SK-N-SH (cell line): ENCODE measurements around the gene SMAD4. TPM values are rescaled to one million over a fixed set of nuclear protein-coding genes. Genes with fewer than 3 reads are reported as not detected.
A peak's percentile ranks its signal among the peaks of the same experiment; 100 is the strongest.

ENCODE experiments used
- CTCF ChIA-PET: fragments of 300-600, 350-600 bp; formaldehyde crosslinking; extraction: SDS; loops from one replicate; lab custom pipeline; 2021; lab: Yijun Ruan, JAX
- POLR2A ChIA-PET: fragments of 350-600 bp; sonication (Branson Sonifier 250); formaldehyde crosslinking; extraction: SDS; loops from one replicate; lab custom pipeline; 2020; ENCODE audit warnings: antibody characterized with exemption, inconsistent platforms; lab: Yijun Ruan, JAX
- DNase-seq: peaks from one replicate; pipeline ENCODE4 v3.0.0; 2012
- H2AFZ ChIP-seq: fragments of 200-600 bp; sonication (generic); 2 replicates; pipeline ENCODE4 v1.8.1; 2016; ENCODE audit warnings: antibody characterized with exemption, mild to moderate bottlenecking, low read depth
- H3F3A ChIP-seq: fragments of 200-600 bp; sonication (generic); replicated peaks from 2 replicates; pipeline ENCODE3; 2016; ENCODE audit warnings: antibody characterized with exemption, mild to moderate bottlenecking; ENCODE audit not compliant: insufficient read depth
- H3K27ac ChIP-seq, 2 experiments: fragments of 200-500 bp in 1 of 2; fragments of 200-600 bp in 1 of 2; sonication (Bioruptor generic) in 1 of 2; sonication (generic), shearing (Covaris generic) in 1 of 2; 2 replicates each; pipeline versions ENCODE4 v1.5.1 to v1.6.1; 2014 to 2016; ENCODE audit warnings: low read depth in 2 of 2, inconsistent platforms in 1 of 2, low read length in 1 of 2, mild to moderate bottlenecking in 1 of 2, mixed read lengths in 1 of 2
- H3K27me3 ChIP-seq: fragments of 200-600 bp; sonication (generic), shearing (Covaris generic); 2 replicates; pipeline ENCODE4 v1.6.1; 2016; ENCODE audit warnings: mixed run types; ENCODE audit not compliant: insufficient read depth
- H3K36me3 ChIP-seq, 2 experiments: fragments of 200-500 bp in 1 of 2; fragments of 200-600 bp in 1 of 2; sonication (Bioruptor generic) in 1 of 2; sonication (generic) in 1 of 2; replicated peaks in 1 of 2; 2 replicates each; pipeline versions ENCODE3 to v1.5.1; 2014 to 2016; ENCODE audit warnings: low read length in 1 of 2, mild to moderate bottlenecking in 1 of 2; ENCODE audit not compliant: insufficient read depth in 2 of 2, control insufficient read depth in 1 of 2
- H3K4me1 ChIP-seq, 2 experiments: fragments of 200-500 bp in 1 of 2; fragments of 200-600 bp in 1 of 2; sonication (Bioruptor generic) in 1 of 2; sonication (generic), shearing (Covaris generic) in 1 of 2; 2 replicates each; pipeline versions ENCODE4 v1.5.1 to v1.6.1; 2014 to 2016; ENCODE audit warnings: low read depth in 1 of 2, low read length in 1 of 2, mixed run types in 1 of 2; ENCODE audit not compliant: insufficient read depth in 2 of 2, control insufficient read depth in 1 of 2
- H3K4me2 ChIP-seq: fragments of 200-600 bp; sonication (generic), shearing (Covaris generic); 2 replicates; pipeline ENCODE4 v1.6.1; 2017; ENCODE audit warnings: mixed run types
- H3K4me3 ChIP-seq, 2 experiments: fragments of 200-500 bp in 1 of 2; fragments of 200-600 bp in 1 of 2; sonication (Bioruptor generic) in 1 of 2; sonication (generic), shearing (Covaris generic) in 1 of 2; 2 replicates each; pipeline versions ENCODE4 v1.5.1 to v1.8.1; 2014 to 2016; ENCODE audit warnings: low read depth in 2 of 2, inconsistent platforms in 1 of 2, low read length in 1 of 2, mild to moderate bottlenecking in 1 of 2, mixed read lengths in 1 of 2, moderate library complexity in 1 of 2
- H3K79me2 ChIP-seq: fragments of 200-600 bp; sonication (generic); 2 replicates; pipeline ENCODE4 v1.8.1; 2017; ENCODE audit warnings: mild to moderate bottlenecking; ENCODE audit not compliant: insufficient read depth
- H3K9ac ChIP-seq: fragments of 200-600 bp; sonication (generic); 2 replicates; pipeline ENCODE4 v1.6.1; 2017; ENCODE audit warnings: mixed run types
- H3K9me2 ChIP-seq: fragments of 200-600 bp; sonication (generic); 2 replicates; pipeline ENCODE4 v1.6.1; 2017; ENCODE audit warnings: mixed run types
- H3K9me3 ChIP-seq: fragments of 200-600 bp; sonication (generic); 2 replicates; pipeline ENCODE4 v1.6.1; 2017; ENCODE audit warnings: mixed run types, mild to moderate bottlenecking, moderate library complexity
- H4K20me1 ChIP-seq: fragments of 200-600 bp; sonication (generic); 2 replicates; pipeline ENCODE4 v1.6.1; 2017; ENCODE audit warnings: mild to moderate bottlenecking, mixed run types; ENCODE audit not compliant: insufficient read depth
- EP300 ChIP-seq, 2 experiments: IDR thresholded peaks; 2 replicates each; pipeline versions ENCODE4 v1.4.0 to v1.6.1; 2012; ENCODE audit warnings: borderline replicate concordance in 1 of 2, low read depth in 1 of 2, low read length in 1 of 2
- FOSL2 ChIP-seq: IDR thresholded peaks from 2 replicates; pipeline ENCODE4 v1.4.0; 2012; ENCODE audit warnings: low read depth, mild to moderate bottlenecking, moderate library complexity, borderline replicate concordance
- GABPA ChIP-seq: IDR thresholded peaks from 2 replicates; pipeline ENCODE4 v1.4.0; 2012; ENCODE audit warnings: low read depth, mild to moderate bottlenecking
- MXI1 ChIP-seq: IDR thresholded peaks from 2 replicates; pipeline ENCODE4 v1.6.1; 2012; ENCODE audit warnings: mild to moderate bottlenecking, low read depth, low read length, improper control_type of control experiment
- NFIC ChIP-seq: IDR thresholded peaks from 2 replicates; pipeline ENCODE4 v1.4.0; 2012; ENCODE audit warnings: borderline replicate concordance
- NRF1 ChIP-seq: IDR thresholded peaks from 2 replicates; pipeline ENCODE4 v1.6.1; 2012; ENCODE audit warnings: low read depth, mild to moderate bottlenecking, low read length
- POLR2AphosphoS5 ChIP-seq: IDR thresholded peaks from 2 replicates; pipeline ENCODE4 v1.6.1; 2012; ENCODE audit warnings: low read depth, low read length
- RCOR1 ChIP-seq: fragments of 150-350 bp; IDR thresholded peaks from 2 replicates; pipeline ENCODE4 v1.6.1; 2017; ENCODE audit warnings: antibody characterized with exemption, low read length
- RFX5 ChIP-seq: IDR thresholded peaks from 2 replicates; pipeline ENCODE4 v1.6.1; 2012; ENCODE audit warnings: mild to moderate bottlenecking, improper control_type of control experiment, low read length
- WGBS: methylation state at CpG from one replicate; pipeline ENCODE4 v1.1.6; 2017; ENCODE audit warnings: low lambda C conversion rate; 5-methylcytosine and 5-hydroxymethylcytosine counted together
- polyA plus RNA-seq, 3 experiments: library from polyadenylated mRNA; depleted of rRNA; stranded (reverse); fragments of >200 nt; gene quantifications; 2 replicates each; pipeline ENCODE4 v1.2.3, GENCODE V29; 2012
- TF ChIP-seq, protein P1 (sequence below): IDR thresholded peaks from 2 replicates; pipeline ENCODE4 v1.4.0; 2012; ENCODE audit warnings: low read depth, borderline replicate concordance
- TF ChIP-seq, protein P2 (sequence below): fragments of 150-350 bp; IDR thresholded peaks from 2 replicates; pipeline ENCODE4 v1.6.1; 2017; ENCODE audit warnings: antibody characterized with exemption, low read length, low read depth, borderline replicate concordance
- TF ChIP-seq, protein P3 (sequence below): IDR thresholded peaks from 2 replicates; pipeline ENCODE4 v1.4.0; 2012; ENCODE audit warnings: low read depth, borderline replicate concordance
- TF ChIP-seq, protein P4 (sequence below): fragments of 150-350 bp; IDR thresholded peaks from 2 replicates; pipeline ENCODE4 v1.6.1; 2016; ENCODE audit warnings: mild to moderate bottlenecking, low read depth, low read length

Gene SMAD4
- polyA plus RNA-seq, 1 of the 3 experiments (the other 2 are of a cell fraction), result 43.3 TPM

DNA sequence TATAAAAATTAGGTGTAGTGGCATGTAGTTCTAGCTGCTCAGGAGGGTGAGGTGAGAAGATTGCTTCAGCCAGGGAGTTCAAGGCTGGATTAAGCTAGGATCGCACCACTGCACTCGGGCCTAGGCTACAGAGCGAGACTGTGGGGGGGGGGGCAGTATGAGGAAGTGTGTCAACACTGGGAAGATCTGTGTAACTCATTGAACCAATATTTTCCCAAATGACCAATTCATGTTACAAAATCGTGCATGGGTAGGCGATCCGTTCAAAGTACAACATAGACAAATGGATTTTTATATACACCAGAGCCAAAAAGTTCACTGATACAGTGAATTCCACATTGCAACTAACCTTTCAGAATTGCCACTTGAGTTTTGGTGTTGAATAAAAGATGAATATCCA is 8.1 kb downstream of the SMAD4 start:
- Histone ChIP-seq H3K9me2 (no peaks in the 10 kb centered on the region), H3K79me2 (peaks cover 99% of the 10 kb centered on the region), H3K36me3 (peaks cover 6 to 13% of the 10 kb centered on the region in 2 experiments), H3K27me3 (no peaks in the 10 kb centered on the region), H4K20me1 (peaks cover 96% of the 10 kb centered on the region), H3K4me3 (no peak overlapping the region), H3K9me3 (no peaks in the 10 kb centered on the region), H3K9ac (no peak overlapping the region), H3K4me2 (no peak overlapping the region), H3F3A (no peaks in the 10 kb centered on the region), H2AFZ (no peak overlapping the region), H3K27ac (peak overlapping the region in 1 of 2 experiments; percentile 14; a peak in 1 of 4 replicates), H3K4me1 (peaks cover 2 to 16% of the 10 kb centered on the region in 2 experiments; a peak in 2 of 4 replicates)
- TF ChIP-seq NRF1 (no peak), FOSL2 (no peak), MXI1 (no peak), EP300 (IDR thresholded peaks at IDR 0.05; ENCODE audit: borderline replicate concordance in 1 of 2, low read depth in 1 of 2, low read length in 1 of 2) (no peak), RCOR1 (no peak), POLR2AphosphoS5 (no peak), NFIC (no peak), RFX5 (no peak), GABPA (no peak)
- TF ChIP-seq, protein P1, sequence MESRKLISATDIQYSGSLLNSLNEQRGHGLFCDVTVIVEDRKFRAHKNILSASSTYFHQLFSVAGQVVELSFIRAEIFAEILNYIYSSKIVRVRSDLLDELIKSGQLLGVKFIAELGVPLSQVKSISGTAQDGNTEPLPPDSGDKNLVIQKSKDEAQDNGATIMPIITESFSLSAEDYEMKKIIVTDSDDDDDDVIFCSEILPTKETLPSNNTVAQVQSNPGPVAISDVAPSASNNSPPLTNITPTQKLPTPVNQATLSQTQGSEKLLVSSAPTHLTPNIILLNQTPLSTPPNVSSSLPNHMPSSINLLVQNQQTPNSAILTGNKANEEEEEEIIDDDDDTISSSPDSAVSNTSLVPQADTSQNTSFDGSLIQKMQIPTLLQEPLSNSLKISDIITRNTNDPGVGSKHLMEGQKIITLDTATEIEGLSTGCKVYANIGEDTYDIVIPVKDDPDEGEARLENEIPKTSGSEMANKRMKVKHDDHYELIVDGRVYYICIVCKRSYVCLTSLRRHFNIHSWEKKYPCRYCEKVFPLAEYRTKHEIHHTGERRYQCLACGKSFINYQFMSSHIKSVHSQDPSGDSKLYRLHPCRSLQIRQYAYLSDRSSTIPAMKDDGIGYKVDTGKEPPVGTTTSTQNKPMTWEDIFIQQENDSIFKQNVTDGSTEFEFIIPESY, result no peak
- TF ChIP-seq, protein P2, sequence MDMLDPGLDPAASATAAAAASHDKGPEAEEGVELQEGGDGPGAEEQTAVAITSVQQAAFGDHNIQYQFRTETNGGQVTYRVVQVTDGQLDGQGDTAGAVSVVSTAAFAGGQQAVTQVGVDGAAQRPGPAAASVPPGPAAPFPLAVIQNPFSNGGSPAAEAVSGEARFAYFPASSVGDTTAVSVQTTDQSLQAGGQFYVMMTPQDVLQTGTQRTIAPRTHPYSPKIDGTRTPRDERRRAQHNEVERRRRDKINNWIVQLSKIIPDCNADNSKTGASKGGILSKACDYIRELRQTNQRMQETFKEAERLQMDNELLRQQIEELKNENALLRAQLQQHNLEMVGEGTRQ, result no peak
- TF ChIP-seq, protein P3, sequence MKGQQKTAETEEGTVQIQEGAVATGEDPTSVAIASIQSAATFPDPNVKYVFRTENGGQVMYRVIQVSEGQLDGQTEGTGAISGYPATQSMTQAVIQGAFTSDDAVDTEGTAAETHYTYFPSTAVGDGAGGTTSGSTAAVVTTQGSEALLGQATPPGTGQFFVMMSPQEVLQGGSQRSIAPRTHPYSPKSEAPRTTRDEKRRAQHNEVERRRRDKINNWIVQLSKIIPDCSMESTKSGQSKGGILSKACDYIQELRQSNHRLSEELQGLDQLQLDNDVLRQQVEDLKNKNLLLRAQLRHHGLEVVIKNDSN, result no peak
- TF ChIP-seq, protein P4, sequence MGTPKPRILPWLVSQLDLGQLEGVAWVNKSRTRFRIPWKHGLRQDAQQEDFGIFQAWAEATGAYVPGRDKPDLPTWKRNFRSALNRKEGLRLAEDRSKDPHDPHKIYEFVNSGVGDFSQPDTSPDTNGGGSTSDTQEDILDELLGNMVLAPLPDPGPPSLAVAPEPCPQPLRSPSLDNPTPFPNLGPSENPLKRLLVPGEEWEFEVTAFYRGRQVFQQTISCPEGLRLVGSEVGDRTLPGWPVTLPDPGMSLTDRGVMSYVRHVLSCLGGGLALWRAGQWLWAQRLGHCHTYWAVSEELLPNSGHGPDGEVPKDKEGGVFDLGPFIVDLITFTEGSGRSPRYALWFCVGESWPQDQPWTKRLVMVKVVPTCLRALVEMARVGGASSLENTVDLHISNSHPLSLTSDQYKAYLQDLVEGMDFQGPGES, result no peak
- ChIA-PET POLR2A (interaction anchor here (0.9 to 2.2 kb wide), 3 partner anchors 8 to 159 kb away, joined by 3 to 6 read pairs (median 4); partner anchors contain the start of genes ELAC1, MEX3C and SMAD4), CTCF (interaction anchor here (0.7 to 5.4 kb wide), 2 partner anchors 13 to 148 kb away, joined by 3 to 17 read pairs; no protein-coding TSS in a partner anchor)
- DNase-seq, result no peak
- WGBS, result 93% methylated on average over 6 of the region's 6 CpGs
